Left kidney (tissue), 2 donors: ENCODE measurements around the gene ST8SIA2. TPM values are rescaled to one million over a fixed set of nuclear protein-coding genes. Genes with fewer than 3 reads are reported as not detected.

Source experiments
- DNase-seq: peaks from one replicate; pipeline ENCODE4 v3.0.0-alpha.2; 2013
- polyA plus RNA-seq: library from polyadenylated mRNA; unstranded; fragments of 120-200 nt; gene quantifications from one replicate; pipeline ENCODE4 v1.2.1, GENCODE V29; 2013; ENCODE audit not compliant: insufficient read length

The ST8SIA2 gene
- polyA plus RNA-seq, 1 donor = 5.3 TPM

- no peak for DNase-seq
Measured at GRCh38 chr15:92492551-92493115, 99.0 kb downstream of the ST8SIA2 start.

DNA sequence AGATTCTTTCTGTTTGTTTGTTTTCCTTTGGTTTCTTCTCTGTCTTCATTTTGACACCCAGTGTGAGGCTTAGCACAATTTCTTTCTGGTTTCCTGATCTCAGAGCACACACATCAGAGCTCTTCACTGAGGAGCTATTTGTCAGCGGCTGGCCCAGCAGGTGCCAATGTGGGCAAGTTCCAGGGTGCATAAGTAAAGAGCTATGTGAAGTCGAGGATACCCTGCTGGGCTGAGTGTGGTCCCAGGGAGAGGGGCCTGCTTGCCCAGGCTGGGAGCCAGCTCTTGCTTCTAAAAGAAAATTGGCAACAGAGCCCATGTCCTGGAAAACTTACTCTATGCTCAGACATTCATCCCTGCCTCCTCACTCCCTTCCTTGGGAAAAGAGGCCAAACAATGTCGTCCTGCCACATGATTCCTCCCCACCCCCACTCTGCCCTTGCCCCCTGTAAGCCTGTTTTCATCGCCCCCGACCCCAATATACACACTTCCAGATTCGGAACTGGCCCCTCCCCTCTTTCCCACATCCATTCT lies 101.2 kb downstream of the ST8SIA2 start:
- no peak for DNase-seq

GRCh38 chr15:92495446-92495845 lies 101.8 kb downstream of the ST8SIA2 start:
- DNase-seq = no peak

DNA sequence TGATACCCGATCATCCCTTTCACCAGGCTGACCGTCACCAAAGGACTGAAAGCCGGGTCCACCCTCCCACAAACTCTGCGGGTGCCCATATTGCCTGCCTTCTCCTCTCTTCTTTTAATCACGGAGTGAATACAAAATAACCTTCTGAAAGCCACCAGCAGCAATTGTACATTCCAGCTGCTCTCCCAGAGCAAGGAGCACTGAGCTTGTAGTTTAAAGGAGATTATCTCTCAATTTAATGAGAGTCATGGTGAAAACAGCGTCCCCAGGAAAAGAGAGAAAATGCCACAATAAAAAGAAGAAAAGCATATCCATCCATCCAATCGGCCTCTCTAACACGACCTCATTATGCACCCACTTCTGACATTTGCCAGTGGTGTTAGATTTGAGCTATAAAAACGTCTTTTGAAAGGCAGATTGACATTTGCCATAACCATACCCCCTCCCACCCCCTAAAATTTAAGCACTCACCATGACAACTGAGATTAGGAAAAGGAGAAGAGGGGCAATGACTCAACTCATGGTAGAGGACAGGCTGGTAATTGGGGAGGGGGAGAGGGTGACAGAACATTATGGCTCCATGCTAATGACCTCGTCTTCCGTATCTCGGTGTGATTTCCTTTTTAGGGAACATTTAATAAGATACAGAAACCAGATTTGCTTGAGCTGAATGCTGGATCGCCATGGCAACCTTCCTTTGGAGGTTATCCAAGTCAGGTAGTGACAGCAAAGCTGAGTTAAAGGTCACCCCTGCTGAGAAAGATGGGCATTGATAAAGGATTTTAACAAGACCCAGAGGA lies 106.2 kb downstream of the ST8SIA2 start:
- no peak for DNase-seq

DNA sequence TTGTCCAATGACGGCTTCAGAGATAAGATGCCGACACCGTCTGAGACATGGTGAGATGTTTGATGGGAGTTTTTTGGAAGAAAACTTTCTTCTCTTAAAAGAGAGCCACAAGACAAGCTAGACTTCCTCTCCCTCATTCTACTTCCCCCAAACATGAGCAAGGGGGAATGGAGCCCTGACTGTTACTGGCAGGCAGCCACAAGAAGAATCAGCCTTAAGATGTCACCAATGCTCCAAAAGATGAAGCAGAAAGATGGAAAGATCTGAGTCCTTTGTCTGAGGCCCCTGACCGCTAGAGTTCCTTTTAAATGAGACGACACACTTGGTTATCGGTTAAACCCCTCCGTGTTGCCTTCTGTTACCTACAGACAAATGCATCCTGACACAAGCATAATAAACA lies 108.7 kb downstream of the ST8SIA2 start:
- DNase-seq = no peak

DNA sequence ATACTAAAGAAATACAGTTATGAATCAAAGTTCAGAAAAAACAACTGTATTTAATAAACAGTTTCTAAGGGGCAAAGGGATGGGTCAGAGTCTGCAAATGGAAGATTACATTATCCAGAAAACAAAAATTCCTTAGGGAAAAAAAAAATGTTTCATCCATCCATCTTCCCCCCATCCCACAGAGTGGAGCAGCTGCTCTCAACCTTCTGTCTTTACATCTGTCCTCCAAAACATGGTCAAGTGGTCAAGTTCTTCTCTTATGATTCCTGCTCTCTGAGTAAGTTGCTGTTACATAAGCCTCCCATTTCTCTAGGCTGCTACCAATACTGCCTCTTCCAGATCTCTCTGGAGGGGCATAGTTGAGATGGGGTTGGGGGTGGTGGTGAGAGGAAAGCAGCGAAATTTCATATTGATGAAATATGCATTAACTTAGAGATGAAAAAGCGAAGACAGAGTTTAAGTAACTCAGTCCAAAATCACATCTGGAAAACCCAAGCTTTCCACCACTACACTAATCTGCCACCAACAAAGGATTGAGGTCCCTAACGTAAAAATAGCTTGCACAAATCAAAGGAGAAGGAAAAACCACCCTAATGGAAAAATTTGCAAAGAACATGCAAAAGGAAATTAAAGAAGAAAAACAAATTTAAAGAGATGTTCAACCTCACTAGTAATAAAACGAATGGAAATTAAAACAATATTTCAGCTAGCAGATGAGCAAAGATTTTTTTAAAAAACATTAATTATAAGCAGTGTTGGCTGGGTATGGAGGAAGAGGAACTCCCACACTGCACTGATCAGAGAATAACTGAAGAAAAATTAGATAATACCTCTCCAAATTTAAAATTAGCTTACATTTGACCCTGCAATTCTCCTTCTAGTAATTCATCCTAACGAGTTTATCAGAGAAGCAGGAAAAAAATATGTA lies 109.5 kb downstream of the ST8SIA2 start:
- DNase-seq = no peak

DNA sequence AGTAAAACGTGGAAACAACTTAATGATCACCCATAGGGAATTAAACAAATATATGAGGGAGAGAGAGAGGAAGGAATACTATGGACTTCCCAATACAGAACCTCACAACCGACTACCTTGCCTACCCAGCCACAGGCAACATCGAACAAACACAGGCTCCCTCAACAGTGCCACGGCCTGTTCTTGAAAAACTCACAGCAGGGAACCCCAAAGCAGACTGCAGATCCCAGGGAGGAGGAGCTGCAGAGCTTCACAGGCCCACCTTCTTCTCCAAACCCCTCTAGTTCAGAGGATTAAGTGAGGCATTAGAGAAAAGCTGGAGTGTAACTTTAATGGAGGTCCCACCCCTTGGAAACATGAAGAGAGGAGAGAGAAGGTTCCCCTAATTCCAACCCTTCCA lies 110.2 kb downstream of the ST8SIA2 start:
- no peak for DNase-seq

GRCh38 chr15:92505611-92506010 lies 111.9 kb downstream of the ST8SIA2 start:
- DNase-seq = no peak

GRCh38 chr15:92506506-92506905 lies 112.8 kb downstream of the ST8SIA2 start:
- DNase-seq = no peak

DNA sequence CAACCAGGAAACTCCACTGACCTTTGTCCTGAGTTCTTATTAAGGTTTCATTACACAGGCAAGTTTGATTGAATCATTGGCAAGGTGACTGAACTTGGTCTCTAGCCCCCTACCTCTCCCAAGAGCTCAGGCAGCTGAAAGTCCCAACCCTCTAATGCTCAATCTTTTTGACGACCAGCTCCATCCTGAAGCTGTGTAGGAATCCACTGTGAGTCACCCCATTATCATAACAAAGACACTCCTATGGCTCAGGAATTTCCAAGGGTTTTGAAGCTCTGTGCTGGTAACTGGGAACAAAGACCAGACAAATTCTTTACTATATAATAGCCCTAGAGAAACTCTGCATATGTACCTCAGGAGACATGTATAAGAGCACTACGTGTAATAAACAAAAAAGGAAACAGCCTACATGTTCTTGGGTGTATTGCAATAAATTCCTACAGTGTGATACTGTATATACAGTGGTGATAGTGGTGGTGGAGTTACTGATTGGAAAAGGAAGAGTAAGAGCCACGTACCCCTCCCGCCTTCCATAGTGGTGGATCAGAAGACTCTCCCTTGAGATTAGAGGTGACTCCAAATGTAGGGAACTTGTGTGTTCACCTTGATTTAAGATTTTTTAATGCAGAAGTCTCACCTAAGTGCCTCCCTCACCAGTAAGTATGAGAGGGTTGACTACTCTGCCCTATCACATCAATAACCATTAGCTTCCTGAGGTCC lies 116.6 kb downstream of the ST8SIA2 start:
- DNase-seq = no peak
